ENCODE data around the gene CCDC50. TPM values are rescaled to one million over a fixed set of nuclear protein-coding genes. Genes with fewer than 3 reads are reported as not detected.

The CCDC50 gene
- total RNA-seq, 1 experiment from 2014 or later: 80.9 TPM

DNA sequence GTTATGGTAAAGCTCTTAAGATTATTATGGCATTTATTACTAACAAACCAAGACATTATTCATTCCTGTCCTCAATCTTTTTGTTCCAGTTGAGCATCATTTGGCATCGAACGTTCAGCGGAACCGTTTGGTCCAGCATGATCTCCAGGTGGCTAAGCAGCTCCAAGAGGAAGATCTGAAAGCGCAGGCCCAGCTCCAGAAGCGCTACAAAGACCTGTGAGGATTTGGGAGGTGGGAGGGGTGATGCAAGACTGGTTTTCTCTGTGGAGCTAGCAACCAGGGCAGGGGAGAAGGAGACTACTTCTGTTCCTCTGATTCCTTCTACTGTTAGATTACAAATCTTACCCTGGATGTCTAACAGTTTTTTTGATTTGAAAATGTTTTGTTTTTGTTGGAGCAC lies 28.7 kb downstream of the CCDC50 start:
- Histone ChIP-seq H3K36me3 (ENCODE audit: low read depth, low read length) (peaks cover 23% of the 10 kb centered on the region; the same call in 1 of the 2 replicates), H3K4me3 (ENCODE audit: low read length) (no peak overlapping the region), H2AFZ (ENCODE audit: low read length) (no peak overlapping the region), H3K27me3 (ENCODE audit: low read length) (no peaks in the 10 kb centered on the region), H3K9me3 (ENCODE audit: low read length) (no peaks in the 10 kb centered on the region), H3K27ac (ENCODE audit: low read length) (no peak overlapping the region), H3F3A (ENCODE audit: low read length, unreplicated experiment) (no peaks in the 10 kb centered on the region), H3K9me2 (replicated peaks; ENCODE audit: low read length) (no peaks in the 10 kb centered on the region), H4K20me1 (ENCODE audit: low read length) (peaks cover 4% of the 10 kb centered on the region; the same call in 1 of the 2 replicates), H3K9ac (ENCODE audit: low read length) (no peak overlapping the region), H3K4me2 (ENCODE audit: low read length) (no peak overlapping the region), H3K4me1 (ENCODE audit: insufficient read depth, low read length) (peaks cover 46% of the 10 kb centered on the region), H3K79me2 (ENCODE audit: low read length) (peaks cover 50% of the 10 kb centered on the region)
- TF ChIP-seq, protein P1, sequence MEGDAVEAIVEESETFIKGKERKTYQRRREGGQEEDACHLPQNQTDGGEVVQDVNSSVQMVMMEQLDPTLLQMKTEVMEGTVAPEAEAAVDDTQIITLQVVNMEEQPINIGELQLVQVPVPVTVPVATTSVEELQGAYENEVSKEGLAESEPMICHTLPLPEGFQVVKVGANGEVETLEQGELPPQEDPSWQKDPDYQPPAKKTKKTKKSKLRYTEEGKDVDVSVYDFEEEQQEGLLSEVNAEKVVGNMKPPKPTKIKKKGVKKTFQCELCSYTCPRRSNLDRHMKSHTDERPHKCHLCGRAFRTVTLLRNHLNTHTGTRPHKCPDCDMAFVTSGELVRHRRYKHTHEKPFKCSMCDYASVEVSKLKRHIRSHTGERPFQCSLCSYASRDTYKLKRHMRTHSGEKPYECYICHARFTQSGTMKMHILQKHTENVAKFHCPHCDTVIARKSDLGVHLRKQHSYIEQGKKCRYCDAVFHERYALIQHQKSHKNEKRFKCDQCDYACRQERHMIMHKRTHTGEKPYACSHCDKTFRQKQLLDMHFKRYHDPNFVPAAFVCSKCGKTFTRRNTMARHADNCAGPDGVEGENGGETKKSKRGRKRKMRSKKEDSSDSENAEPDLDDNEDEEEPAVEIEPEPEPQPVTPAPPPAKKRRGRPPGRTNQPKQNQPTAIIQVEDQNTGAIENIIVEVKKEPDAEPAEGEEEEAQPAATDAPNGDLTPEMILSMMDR (conservative IDR thresholded peaks at IDR 0.05; ENCODE audit: low read depth, low read length): no peak
- TF ChIP-seq EZH2 (IDR thresholded peaks at IDR 0.05; ENCODE audit: low read length, unreplicated experiment) (no peak), EZH2phosphoT487 (IDR thresholded peaks at IDR 0.05; ENCODE audit: borderline replicate concordance, low read length) (no peak)
- BruUV-seq (replicated peaks): no TSS peak
- DNase-seq (no peak), ATAC-seq (no peak)
- intact Hi-C loops (cut with micrococcal nuclease): loop anchor here (1.0 kb wide), 1 partner anchor 15 kb away; no protein-coding TSS in a partner anchor
- CTCF ChIA-PET: no interaction called here
- POLR2A ChIA-PET (ENCODE audit: unreplicated experiment): no interaction called here

DNA sequence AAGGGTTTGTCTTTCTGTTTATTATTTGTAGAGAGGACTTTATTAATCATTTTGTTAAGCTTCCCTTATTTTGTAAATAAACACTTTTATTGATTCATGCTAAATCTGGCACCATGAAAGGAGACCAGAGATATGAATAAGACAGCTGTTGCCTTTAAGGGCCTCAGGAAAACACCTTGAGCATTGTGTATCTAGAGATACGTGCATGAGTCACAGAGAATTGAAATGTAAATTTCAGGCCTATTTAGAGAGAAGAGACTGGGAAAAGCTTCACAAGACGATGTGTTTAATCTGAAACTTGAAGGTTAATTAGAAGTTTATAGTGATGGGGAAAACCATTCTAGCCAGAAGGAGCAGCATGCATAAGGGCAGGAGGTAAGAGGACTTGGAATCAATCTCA lies 29.7 kb downstream of the CCDC50 start:
- Histone ChIP-seq H3K27ac (ENCODE audit: low read length) (no peak overlapping the region), H3K4me1 (ENCODE audit: insufficient read depth, low read length) (peaks cover 40% of the 10 kb centered on the region), H3K9ac (ENCODE audit: low read length) (no peak overlapping the region), H2AFZ (ENCODE audit: low read length) (no peak overlapping the region), H3K9me2 (replicated peaks; ENCODE audit: low read length) (no peaks in the 10 kb centered on the region), H3K36me3 (ENCODE audit: low read depth, low read length) (peaks cover 30% of the 10 kb centered on the region; the same call in 1 of the 2 replicates), H3K27me3 (ENCODE audit: low read length) (no peaks in the 10 kb centered on the region), H3K4me2 (ENCODE audit: low read length) (no peak overlapping the region), H4K20me1 (ENCODE audit: low read length) (no peaks in the 10 kb centered on the region), H3F3A (ENCODE audit: low read length, unreplicated experiment) (no peaks in the 10 kb centered on the region), H3K79me2 (ENCODE audit: low read length) (peaks cover 40% of the 10 kb centered on the region), H3K9me3 (ENCODE audit: low read length) (no peaks in the 10 kb centered on the region), H3K4me3 (ENCODE audit: low read length) (no peak overlapping the region)
- TF ChIP-seq, protein P1 (conservative IDR thresholded peaks at IDR 0.05; ENCODE audit: low read depth, low read length): no peak
- no peak for TF ChIP-seq EZH2phosphoT487 (IDR thresholded peaks at IDR 0.05; ENCODE audit: borderline replicate concordance, low read length)
- no peak for TF ChIP-seq EZH2 (IDR thresholded peaks at IDR 0.05; ENCODE audit: low read length, unreplicated experiment)
- BruUV-seq (replicated peaks): no TSS peak
- DNase-seq: no peak
- no peak for ATAC-seq
- ChIA-PET POLR2A (ENCODE audit: unreplicated experiment) (interaction anchor here (0.6 kb wide), 1 partner anchor 9 kb away, joined by 4 read pairs; no protein-coding TSS in a partner anchor), CTCF (interaction anchor here (0.7 kb wide), 1 partner anchor 114 kb away, joined by 5 read pairs; no protein-coding TSS in a partner anchor)
- intact Hi-C loops (cut with micrococcal nuclease): no loop called here

DNA sequence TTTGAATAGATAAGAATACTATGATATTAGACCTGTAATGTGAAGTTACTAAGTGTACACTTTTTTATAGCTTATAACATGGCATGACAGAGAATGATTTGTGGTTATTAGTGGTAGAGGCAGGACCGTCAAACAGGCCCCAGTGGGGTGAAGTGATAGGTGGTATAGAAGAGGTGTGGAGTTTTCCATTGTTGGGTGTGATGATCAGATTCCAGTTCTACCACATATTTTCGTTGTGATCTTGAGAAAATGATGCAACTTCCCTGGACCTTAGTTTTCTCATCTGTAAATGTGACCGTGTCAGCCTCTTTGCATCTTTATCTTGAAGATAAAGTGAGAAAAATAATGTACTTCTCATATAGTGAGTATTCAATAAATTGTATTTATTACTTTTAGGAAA lies 31.4 kb downstream of the CCDC50 start:
- POLR2A ChIA-PET (ENCODE audit: unreplicated experiment): interaction anchor here (0.6 kb wide), 1 partner anchor 15 kb away, joined by 3 read pairs; no protein-coding TSS in a partner anchor
- H3K9me3 ChIP-seq (ENCODE audit: low read length): no peaks in the 10 kb centered on the region
- no peak for ATAC-seq
- H3K79me2 ChIP-seq (ENCODE audit: low read length): peaks cover 23% of the 10 kb centered on the region
- H3K9ac ChIP-seq (ENCODE audit: low read length): no peak overlapping the region
- H3K4me3 ChIP-seq (ENCODE audit: low read length): no peak overlapping the region
- peaks cover 35% of the 10 kb centered on the region for H3K36me3 ChIP-seq (ENCODE audit: low read depth, low read length)
- no peaks in the 10 kb centered on the region for H3K27me3 ChIP-seq (ENCODE audit: low read length)
- intact Hi-C loops (cut with micrococcal nuclease): no loop called here
- no peaks in the 10 kb centered on the region for H4K20me1 ChIP-seq (ENCODE audit: low read length)
- no peak overlapping the region for H3K27ac ChIP-seq (ENCODE audit: low read length)
- BruUV-seq (replicated peaks): no TSS peak
- H3K4me2 ChIP-seq (ENCODE audit: low read length): no peak overlapping the region
- TF ChIP-seq, protein P1 (conservative IDR thresholded peaks at IDR 0.05; ENCODE audit: low read depth, low read length): no peak
- TF ChIP-seq EZH2 (IDR thresholded peaks at IDR 0.05; ENCODE audit: low read length, unreplicated experiment) (no peak), EZH2phosphoT487 (IDR thresholded peaks at IDR 0.05; ENCODE audit: borderline replicate concordance, low read length) (no peak)
- DNase-seq: peak; percentile 42
- H3K9me2 ChIP-seq (replicated peaks; ENCODE audit: low read length): no peaks in the 10 kb centered on the region
- H3F3A ChIP-seq (ENCODE audit: low read length, unreplicated experiment): no peaks in the 10 kb centered on the region
- H3K4me1 ChIP-seq (ENCODE audit: insufficient read depth, low read length): peaks cover 38% of the 10 kb centered on the region
- CTCF ChIA-PET: no interaction called here
- H2AFZ ChIP-seq (ENCODE audit: low read length): no peak overlapping the region
